ENCODE results near the gene KDM1A.

The KDM1A gene

DNA sequence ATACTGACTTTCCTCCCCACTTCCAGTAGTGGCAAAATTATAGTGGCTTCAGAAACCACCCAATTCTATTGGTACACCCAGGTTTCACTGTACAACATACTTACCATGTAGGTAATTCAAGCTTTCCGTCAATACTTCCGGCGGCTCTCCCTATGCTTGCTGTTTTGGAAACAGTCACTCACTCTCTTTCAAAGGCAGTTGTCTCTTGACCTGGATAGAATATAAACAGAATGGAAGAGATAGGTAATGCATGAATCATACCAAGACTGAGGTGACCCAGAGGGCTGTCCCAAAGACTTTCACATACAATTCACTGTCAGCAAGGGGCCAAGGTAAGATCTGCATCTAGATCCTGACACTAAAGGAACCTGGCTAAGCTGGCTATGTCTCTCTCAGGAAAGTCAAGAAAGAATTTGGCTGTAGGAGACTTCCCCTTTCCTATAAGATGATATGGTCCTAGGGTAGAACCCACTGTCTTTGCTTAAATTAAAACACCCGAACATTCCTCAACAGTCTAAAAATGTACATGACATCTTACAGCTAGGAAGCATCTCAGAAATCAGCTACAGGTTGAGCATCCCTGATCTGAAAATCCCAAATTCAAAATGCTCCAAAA, 89.8 kb downstream of the KDM1A start:
- no peak overlapping the region for H3K4me3 ChIP-seq (replicated peaks; ENCODE audit: low read depth, low read length)
- no peak for DNase-seq (ENCODE audit: low read depth)
- TF ChIP-seq, protein P1, sequence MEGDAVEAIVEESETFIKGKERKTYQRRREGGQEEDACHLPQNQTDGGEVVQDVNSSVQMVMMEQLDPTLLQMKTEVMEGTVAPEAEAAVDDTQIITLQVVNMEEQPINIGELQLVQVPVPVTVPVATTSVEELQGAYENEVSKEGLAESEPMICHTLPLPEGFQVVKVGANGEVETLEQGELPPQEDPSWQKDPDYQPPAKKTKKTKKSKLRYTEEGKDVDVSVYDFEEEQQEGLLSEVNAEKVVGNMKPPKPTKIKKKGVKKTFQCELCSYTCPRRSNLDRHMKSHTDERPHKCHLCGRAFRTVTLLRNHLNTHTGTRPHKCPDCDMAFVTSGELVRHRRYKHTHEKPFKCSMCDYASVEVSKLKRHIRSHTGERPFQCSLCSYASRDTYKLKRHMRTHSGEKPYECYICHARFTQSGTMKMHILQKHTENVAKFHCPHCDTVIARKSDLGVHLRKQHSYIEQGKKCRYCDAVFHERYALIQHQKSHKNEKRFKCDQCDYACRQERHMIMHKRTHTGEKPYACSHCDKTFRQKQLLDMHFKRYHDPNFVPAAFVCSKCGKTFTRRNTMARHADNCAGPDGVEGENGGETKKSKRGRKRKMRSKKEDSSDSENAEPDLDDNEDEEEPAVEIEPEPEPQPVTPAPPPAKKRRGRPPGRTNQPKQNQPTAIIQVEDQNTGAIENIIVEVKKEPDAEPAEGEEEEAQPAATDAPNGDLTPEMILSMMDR (IDR thresholded peaks at IDR 0.05; ENCODE audit: low read length, missing control alignments), result no peak

- TF ChIP-seq, protein P1 (IDR thresholded peaks at IDR 0.05; ENCODE audit: low read length, missing control alignments), result no peak
- H3K4me3 ChIP-seq (replicated peaks; ENCODE audit: low read depth, low read length), result no peak overlapping the region
- DNase-seq (ENCODE audit: low read depth), result no peak
Observed at GRCh38 chr1:23110391-23110790, 91.1 kb downstream of the KDM1A start.

- no peak overlapping the region for H3K4me3 ChIP-seq (replicated peaks; ENCODE audit: low read depth, low read length)
- DNase-seq (ENCODE audit: low read depth), result no peak
- TF ChIP-seq, protein P1 (IDR thresholded peaks at IDR 0.05; ENCODE audit: low read length, missing control alignments), result no peak
Observed at GRCh38 chr1:23111600-23112535, 92.6 kb downstream of the KDM1A start.

DNA sequence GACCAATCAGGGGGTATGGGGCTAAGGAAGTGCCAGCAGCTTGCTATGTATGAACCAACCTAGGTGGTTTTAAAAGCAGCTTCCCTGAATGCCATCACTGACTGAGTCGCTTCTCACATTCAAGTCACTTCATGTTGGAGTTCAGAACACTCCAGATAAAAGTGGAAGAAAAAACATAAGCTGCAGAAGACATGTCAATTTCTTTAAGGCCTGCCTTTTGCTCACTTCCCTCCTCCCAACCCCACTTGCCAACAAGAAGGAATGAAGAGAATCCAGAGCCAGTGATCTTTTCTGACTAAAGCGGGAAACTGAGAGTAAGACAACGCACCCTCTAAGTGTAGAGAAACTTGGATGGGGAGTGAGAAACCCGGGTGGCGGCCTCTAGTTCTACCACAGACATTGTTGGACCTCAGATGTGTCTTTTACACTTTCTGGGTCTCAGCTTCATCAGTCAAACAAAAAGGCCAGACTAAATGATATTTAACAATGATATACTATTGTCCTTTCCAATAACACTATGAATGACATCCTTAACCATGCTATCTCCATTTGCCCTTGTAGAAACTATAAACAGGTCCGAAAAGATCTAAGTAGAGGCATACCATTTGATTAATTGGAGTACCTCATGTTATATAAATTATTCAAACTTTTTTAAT, 95.3 kb downstream of the KDM1A start:
- no peak for DNase-seq (ENCODE audit: low read depth)
- TF ChIP-seq, protein P1 (IDR thresholded peaks at IDR 0.05; ENCODE audit: low read length, missing control alignments), result no peak

GRCh38 chr1:23116216-23116836, 97.1 kb downstream of the KDM1A start:
- H3K4me3 ChIP-seq (replicated peaks; ENCODE audit: low read depth, low read length), result no peak overlapping the region
- no peak for DNase-seq (ENCODE audit: low read depth)
- TF ChIP-seq, protein P1 (IDR thresholded peaks at IDR 0.05; ENCODE audit: low read length, missing control alignments), result no peak

More for the DNA sequence above, 95.3 kb downstream of the KDM1A start:
- H3K4me3 ChIP-seq (replicated peaks; ENCODE audit: low read depth, low read length), result no peak overlapping the region

- no peak for DNase-seq (ENCODE audit: low read depth)
- TF ChIP-seq, protein P1 (IDR thresholded peaks at IDR 0.05; ENCODE audit: low read length, missing control alignments), result no peak
- H3K4me3 ChIP-seq (replicated peaks; ENCODE audit: low read depth, low read length), result no peak overlapping the region
Observed at GRCh38 chr1:23116921-23117699, 97.8 kb downstream of the KDM1A start.

Measured in fibroblast of pulmonary artery (primary cell).